GM18519 (cell line): Measurements from ENCODE around the gene MAP1LC3B.
"Not testable (repeated sequence)": the region's sequence is repeated elsewhere in the genome, so short reads cannot be mapped to it uniquely, and the experiment has no call there.

ENCODE experiments used
- ATAC-seq: cut with Tn5 transposase; IDR thresholded peaks from one replicate; pipeline ENCODE4 v1.9.1; 2021; ENCODE audit warnings: mild to moderate bottlenecking, moderate library complexity; ENCODE audit not compliant: unreplicated experiment, low FRiP score

Gene MAP1LC3B

GRCh38 chr16:87379312-87379752 is 12.8 kb upstream of the MAP1LC3B start:
- ATAC-seq, result not testable (repeated sequence)

GRCh38 chr16:87380403-87380802 is 11.7 kb upstream of the MAP1LC3B start:
- no peak for ATAC-seq

GRCh38 chr16:87380881-87381280 is 11.3 kb upstream of the MAP1LC3B start:
- no peak for ATAC-seq

DNA sequence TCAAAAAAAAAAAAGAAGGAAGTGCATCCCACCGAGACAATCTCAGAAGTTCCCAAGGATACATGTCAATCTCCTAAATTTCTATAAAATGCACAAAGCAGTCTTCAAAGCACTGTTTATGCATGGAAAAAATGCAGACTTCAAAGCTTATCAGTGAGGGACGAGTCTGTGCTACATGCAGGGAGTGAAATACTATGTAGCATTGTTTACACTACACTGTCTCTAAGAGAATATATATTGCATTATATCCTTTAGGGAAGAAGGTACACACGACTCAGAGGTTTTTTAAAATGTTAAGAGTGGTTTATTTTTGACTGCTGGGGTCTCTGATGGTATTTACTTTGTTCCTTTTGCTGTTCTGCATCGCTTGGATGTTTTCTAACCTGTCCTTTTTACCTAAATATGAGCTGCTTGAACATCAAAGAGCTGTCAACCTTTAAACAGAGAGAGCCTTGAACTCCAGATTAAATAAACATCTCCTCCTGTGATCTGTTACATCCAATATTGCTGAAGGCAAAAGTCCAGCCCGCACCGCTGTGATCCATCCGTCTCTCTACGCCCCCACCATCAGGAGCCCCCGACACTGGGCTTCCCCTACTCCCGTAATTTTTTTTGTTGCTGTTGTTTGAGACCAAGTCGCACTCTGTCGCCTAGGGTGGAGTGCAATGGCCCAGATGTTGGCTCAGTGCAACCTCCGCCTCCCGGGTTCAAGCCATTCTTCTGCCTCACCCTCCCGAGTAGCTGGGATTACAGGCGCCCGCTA is 9.9 kb upstream of the MAP1LC3B start:
- ATAC-seq, result no peak

DNA sequence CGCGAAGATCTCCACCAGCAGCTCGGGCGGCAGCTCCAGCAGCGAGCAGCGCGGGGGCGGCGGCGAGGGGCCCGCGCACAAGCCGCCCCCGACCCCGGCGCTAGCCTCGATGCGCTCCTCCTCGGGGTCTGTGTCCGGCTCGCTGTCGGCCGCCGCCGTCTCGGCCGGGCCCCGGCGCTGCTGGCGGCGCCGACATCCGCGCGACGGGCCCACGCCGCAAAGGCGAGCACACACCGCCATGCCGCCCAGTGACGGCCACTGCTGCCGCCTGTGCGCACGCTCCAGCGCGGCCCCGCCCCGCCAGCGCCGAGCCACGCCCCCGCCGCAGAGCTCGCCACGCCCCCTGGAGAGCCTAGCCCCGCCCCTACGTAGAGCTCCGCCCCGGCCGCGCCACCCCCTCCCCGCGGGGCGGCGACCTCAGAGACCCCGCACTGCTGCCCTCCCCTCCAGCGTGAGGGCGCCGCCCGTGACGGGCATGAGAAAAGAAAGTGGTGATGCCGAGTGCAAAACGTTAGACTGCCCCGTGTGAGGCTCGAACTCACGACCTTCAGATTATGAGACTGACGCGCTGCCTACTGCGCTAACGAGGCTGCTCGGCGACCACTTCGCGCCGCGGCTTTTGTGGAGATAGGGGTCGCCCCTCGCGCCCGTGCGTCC is 8.5 kb upstream of the MAP1LC3B start, which contains the start of gene FBXO31:
FBXO31 (minus strand) TSS at position 272 of the 657 bp plus-strand sequence; CDS start at position 240, 32 bp downstream.
- ATAC-seq, result peak; percentile 37

GRCh38 chr16:87384162-87384874 is 7.8 kb upstream of the MAP1LC3B start:
- ATAC-seq, result no peak

GRCh38 chr16:87384875-87385167 is 7.3 kb upstream of the MAP1LC3B start:
- not testable (repeated sequence) for ATAC-seq

- ATAC-seq, result peak; percentile 37
These were observed 4.0 kb upstream of the MAP1LC3B start for GRCh38 chr16:87387942-87388817.

DNA sequence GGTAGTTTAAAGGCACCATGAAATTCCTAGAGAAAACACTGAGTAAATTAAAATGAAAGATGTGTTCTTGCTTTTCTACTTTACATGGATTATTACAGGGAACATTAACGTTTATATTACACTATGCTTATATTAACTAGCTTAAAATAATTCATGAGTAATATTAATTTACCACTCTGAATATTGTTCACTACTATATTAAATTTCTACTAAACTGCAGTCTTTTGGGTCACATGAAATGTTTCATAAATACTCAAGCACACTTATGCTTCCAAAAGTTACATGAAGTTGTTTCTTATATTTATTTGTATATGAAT is 3.4 kb upstream of the MAP1LC3B start:
- ATAC-seq, result no peak

DNA sequence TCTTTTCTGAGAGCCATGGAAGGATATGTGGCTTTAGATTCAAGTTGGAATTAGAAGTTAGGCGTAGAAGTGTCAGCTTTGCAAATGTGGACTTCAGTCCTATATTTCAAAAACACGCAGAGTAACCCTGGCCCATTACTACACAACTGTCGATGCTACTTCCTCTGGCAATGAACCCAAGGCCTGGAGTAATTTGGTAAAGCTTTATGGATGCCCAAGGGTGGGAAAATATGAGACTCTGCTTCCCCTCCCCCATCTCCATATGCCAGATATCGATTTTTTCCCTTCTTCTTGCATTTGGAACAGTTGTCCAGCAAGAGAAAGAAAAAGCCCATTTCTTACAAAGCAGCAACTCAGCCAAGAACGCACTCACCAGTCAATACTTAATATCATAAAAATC is 2.9 kb upstream of the MAP1LC3B start:
- no peak for ATAC-seq

DNA sequence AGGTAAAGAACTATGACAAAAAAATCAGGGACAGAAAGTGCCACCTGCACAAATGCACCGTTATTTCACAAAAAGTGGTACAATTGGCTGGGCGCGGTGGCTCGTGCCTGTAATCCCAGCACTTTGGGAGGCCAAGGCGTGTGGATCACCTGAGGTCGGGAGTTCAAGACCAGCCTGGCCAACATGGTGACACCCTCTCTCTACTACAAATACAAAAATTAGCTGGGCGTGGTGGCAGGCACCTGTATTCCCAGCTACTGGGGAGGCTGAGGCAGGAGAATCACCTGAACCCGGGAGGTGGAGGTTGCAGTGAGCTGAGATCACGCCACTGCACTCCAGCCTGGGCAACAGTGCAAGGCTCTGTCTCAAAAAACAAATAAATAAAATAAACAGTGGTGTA is 2.2 kb upstream of the MAP1LC3B start:
- ATAC-seq, result not testable (repeated sequence)

DNA sequence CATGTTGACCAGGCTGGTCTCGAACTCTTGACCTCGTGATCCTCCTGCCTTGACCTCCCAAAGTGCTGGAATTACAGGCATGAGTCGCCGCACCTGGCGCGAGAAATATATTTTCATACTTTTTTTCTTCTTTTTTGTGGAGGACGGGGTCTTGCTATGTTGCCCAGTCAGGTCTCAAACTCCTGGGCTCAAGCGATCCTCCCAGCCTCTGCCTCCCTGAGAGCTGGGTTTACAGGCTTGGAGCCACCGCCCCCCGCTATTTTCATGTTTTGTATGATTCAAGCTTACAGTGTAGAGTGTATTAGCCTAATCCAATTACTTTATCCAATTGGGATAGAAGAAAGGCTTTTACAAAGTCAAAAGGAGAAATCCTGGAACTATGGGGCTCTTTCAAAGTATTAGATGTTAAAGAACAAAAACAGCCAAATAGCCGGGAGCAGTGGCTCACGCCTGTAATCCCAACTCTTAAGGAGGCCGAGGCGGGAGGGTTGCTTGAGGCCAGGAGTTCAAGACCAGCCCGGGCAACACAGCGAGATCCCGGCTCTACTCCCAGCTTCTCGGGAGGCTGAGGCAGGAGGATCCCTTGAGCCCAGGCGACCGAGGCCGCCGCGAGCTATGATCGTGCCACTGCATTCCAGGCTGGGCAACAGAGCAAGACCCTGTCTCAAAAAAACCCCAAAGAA is 1.4 kb upstream of the MAP1LC3B start:
- no peak for ATAC-seq

DNA sequence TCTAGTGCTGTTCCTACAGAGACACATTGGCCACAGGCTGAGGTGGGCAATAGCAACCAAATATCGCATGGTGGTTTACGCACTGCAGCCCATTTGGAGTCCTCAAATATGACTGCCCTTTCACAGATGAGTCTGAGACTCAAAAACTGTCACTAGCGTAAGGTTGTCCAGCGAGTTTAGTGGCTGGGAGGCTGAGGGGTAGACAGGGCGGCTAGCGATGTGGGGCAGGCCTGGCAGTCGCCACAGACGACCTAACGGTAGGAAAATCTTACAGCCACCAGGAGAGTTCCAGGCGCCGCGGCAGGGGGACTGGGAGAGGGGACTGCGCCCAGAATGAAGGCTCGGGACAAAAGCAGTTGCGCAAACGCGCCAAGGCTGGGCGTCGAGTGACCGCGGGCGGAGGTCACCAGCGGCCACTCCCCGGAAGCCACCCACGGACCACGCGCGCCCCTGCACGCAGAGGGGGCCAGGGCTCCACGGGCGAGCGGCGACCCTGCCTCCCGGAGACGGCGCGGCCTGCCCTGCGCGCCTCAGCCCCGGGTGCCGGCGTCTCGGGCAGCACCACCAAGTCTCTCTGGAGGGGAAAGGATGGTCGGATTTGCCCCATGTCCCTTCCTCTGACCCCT is 699 bp upstream of the MAP1LC3B start:
- ATAC-seq, result peak; percentile 8

DNA sequence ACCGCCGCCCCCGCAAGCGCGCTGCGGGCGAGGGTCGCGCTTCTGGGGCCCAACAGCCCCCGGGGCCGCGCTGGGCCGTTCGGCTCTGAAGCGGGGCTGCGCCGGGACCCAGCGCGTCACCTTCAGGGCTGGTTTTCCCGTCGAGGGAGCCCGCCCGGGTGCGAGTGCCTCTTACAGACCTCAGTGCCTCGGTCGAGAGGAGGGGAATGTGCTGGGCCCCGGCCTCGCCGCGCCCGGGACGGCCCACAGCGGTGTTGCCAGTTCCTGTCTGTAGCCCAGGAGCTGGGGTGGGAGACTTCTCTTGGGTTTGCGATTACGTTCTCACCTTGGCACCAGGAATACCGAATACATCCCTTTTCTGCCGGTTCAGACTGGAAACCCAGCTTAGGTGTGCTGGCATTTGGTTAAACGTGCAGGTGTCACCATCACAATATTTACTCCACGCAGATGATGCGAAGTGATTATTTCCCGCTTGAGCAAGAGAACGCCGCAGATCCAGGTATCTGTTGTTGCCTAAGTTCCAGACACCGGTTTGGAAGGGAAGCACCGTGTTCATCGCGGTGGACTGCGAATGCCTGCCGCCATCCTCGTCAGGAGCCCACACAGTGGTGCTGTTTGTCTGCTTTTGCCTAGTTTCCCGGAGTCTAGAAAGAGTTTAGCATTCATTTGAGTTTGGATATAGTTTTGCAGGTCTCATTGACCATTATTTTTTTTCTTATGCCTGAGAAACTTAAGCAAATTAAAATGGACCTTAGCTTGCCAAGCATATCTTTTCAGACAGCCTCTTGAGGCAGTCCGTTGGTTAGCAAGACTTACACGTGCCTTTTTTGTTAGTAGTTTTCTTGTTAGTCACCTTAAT is 914 bp downstream of the MAP1LC3B start:
- ATAC-seq, result peak; percentile 1

DNA sequence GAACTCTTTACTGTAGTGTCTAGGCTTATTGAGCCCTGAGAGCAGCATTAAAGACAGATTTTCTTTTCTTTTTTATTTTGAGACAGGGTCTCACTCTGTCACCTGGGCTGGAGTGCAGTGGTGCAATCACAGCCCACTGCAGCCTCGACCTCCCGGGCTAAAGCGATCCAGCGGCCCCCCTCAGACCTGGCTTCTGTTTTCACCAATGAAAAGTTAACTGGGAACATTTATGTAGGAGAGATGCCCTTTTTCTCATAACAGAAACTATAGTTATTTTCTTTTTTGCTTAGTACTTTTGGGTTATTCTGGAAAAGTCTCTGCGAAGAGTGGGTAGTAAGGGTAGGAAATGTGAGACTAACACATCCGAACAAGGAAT is 1.5 kb downstream of the MAP1LC3B start:
- ATAC-seq, result no peak

- no peak for ATAC-seq
These were observed 3.2 kb downstream of the MAP1LC3B start for GRCh38 chr16:87395181-87395842.

GRCh38 chr16:87404764-87405625 is 12.9 kb downstream of the MAP1LC3B start:
- ATAC-seq, result no peak
